Measurements from ENCODE around the gene GSTP1. TPM values are rescaled to one million over a fixed set of nuclear protein-coding genes. Genes with fewer than 3 reads are reported as not detected.
"Not testable (repeated sequence)": the region's sequence is repeated elsewhere in the genome, so short reads cannot be mapped to it uniquely, and the experiment has no call there.

Gene GSTP1
- total RNA-seq, 1 experiment from 2014 or later: 893 TPM

GRCh38 chr11:67618901-67619659 is 35.5 kb downstream of the GSTP1 start:
- H3K36me3 ChIP-seq (ENCODE audit: control insufficient read depth in 1 of 2, insufficient read depth in 2 of 2, low read length in 2 of 2); BruUV-seq (replicated peaks); H3K4me3 ChIP-seq (replicated peaks in 1 of 2; ENCODE audit: low read depth in 1 of 2, low read length in 2 of 2); H3K4me1 ChIP-seq (ENCODE audit: control insufficient read depth in 1 of 2, insufficient read depth in 2 of 2, low read length in 2 of 2); RAD21 ChIA-PET (ENCODE audit: low non-redundant PET in 1 of 2, low total read pairs in 2 of 2, uncharacterized antibody in 2 of 2, unreplicated experiment in 2 of 2); H3K27me3 ChIP-seq (ENCODE audit: insufficient read depth, low read length); H3K9ac ChIP-seq (ENCODE audit: low read length); H3K4me2 ChIP-seq (ENCODE audit: low read length); intact Hi-C loops (cut with micrococcal nuclease); ATAC-seq; H3K9me3 ChIP-seq (ENCODE audit: control insufficient read depth in 1 of 2, insufficient read depth in 1 of 2, low read depth in 1 of 2, low read length in 2 of 2); H3K27ac ChIP-seq (ENCODE audit: low read depth, low read length); H3K9me2 ChIP-seq (ENCODE audit: insufficient read depth); H2AFZ ChIP-seq (ENCODE audit: low read depth, low read length, poor library complexity, severe bottlenecking); DNase-seq (ENCODE audit: low read depth, low spot score); H3K79me2 ChIP-seq (ENCODE audit: insufficient read depth, low read length); H4K20me1 ChIP-seq (ENCODE audit: insufficient read depth): not testable (repeated sequence)
- ChIA-PET CTCF (interaction anchor here (1.3 kb wide), 1 partner anchor 11 kb away, joined by 15 read pairs; the partner anchor contains the start of gene NUDT8), POLR2A (interaction anchor here (0.9 kb wide), 1 partner anchor 10 kb away, joined by 3 read pairs; the partner anchor contains the start of gene NUDT8)

GRCh38 chr11:67619683-67620618 is 36.3 kb downstream of the GSTP1 start:
- H3K79me2 ChIP-seq (ENCODE audit: insufficient read depth, low read length); H3K4me3 ChIP-seq (replicated peaks in 1 of 2; ENCODE audit: low read depth in 1 of 2, low read length in 2 of 2); H2AFZ ChIP-seq (ENCODE audit: low read depth, low read length, poor library complexity, severe bottlenecking); BruUV-seq (replicated peaks); H3K27me3 ChIP-seq (ENCODE audit: insufficient read depth, low read length); H3K36me3 ChIP-seq (ENCODE audit: control insufficient read depth in 1 of 2, insufficient read depth in 2 of 2, low read length in 2 of 2); intact Hi-C loops (cut with micrococcal nuclease); H3K9ac ChIP-seq (ENCODE audit: low read length); H3K27ac ChIP-seq (ENCODE audit: low read depth, low read length); ATAC-seq; DNase-seq (ENCODE audit: low read depth, low spot score); H4K20me1 ChIP-seq (ENCODE audit: insufficient read depth); H3K9me2 ChIP-seq (ENCODE audit: insufficient read depth); H3K4me2 ChIP-seq (ENCODE audit: low read length); RAD21 ChIA-PET (ENCODE audit: low non-redundant PET in 1 of 2, low total read pairs in 2 of 2, uncharacterized antibody in 2 of 2, unreplicated experiment in 2 of 2); H3K4me1 ChIP-seq (ENCODE audit: control insufficient read depth in 1 of 2, insufficient read depth in 2 of 2, low read length in 2 of 2); H3K9me3 ChIP-seq (ENCODE audit: control insufficient read depth in 1 of 2, insufficient read depth in 1 of 2, low read depth in 1 of 2, low read length in 2 of 2): not testable (repeated sequence)
- POLR2A ChIA-PET: interaction anchor here (0.9 kb wide), 1 partner anchor 9 kb away, joined by 3 read pairs; the partner anchor contains the start of gene NUDT8
- CTCF ChIA-PET: interaction anchor here (0.6 to 1.3 kb wide), 2 partner anchors 10 to 232 kb away, joined by 4 to 15 read pairs; partner anchors contain the start of gene NUDT8

GRCh38 chr11:67620621-67621020 is 37.0 kb downstream of the GSTP1 start:
- H3K9ac ChIP-seq (ENCODE audit: low read length); DNase-seq (ENCODE audit: low read depth, low spot score); RAD21 ChIA-PET (ENCODE audit: low non-redundant PET in 1 of 2, low total read pairs in 2 of 2, uncharacterized antibody in 2 of 2, unreplicated experiment in 2 of 2); H3K4me3 ChIP-seq (replicated peaks in 1 of 2; ENCODE audit: low read depth in 1 of 2, low read length in 2 of 2); H3K27me3 ChIP-seq (ENCODE audit: insufficient read depth, low read length); H3K79me2 ChIP-seq (ENCODE audit: insufficient read depth, low read length); BruUV-seq (replicated peaks); H2AFZ ChIP-seq (ENCODE audit: low read depth, low read length, poor library complexity, severe bottlenecking); H4K20me1 ChIP-seq (ENCODE audit: insufficient read depth); H3K9me2 ChIP-seq (ENCODE audit: insufficient read depth); H3K27ac ChIP-seq (ENCODE audit: low read depth, low read length); POLR2A ChIA-PET; H3K4me1 ChIP-seq (ENCODE audit: control insufficient read depth in 1 of 2, insufficient read depth in 2 of 2, low read length in 2 of 2); H3K4me2 ChIP-seq (ENCODE audit: low read length); H3K9me3 ChIP-seq (ENCODE audit: control insufficient read depth in 1 of 2, insufficient read depth in 1 of 2, low read depth in 1 of 2, low read length in 2 of 2); intact Hi-C loops (cut with micrococcal nuclease); H3K36me3 ChIP-seq (ENCODE audit: control insufficient read depth in 1 of 2, insufficient read depth in 2 of 2, low read length in 2 of 2); ATAC-seq: not testable (repeated sequence)
- CTCF ChIA-PET: interaction anchor here (0.6 kb wide), 1 partner anchor 233 kb away, joined by 4 read pairs; no protein-coding TSS in a partner anchor

GRCh38 chr11:67621928-67622327 is 38.3 kb downstream of the GSTP1 start:
- H3K9ac ChIP-seq (ENCODE audit: low read length); RAD21 ChIA-PET (ENCODE audit: low non-redundant PET in 1 of 2, low total read pairs in 2 of 2, uncharacterized antibody in 2 of 2, unreplicated experiment in 2 of 2); H3K4me2 ChIP-seq (ENCODE audit: low read length); H3K9me3 ChIP-seq (ENCODE audit: control insufficient read depth in 1 of 2, insufficient read depth in 1 of 2, low read depth in 1 of 2, low read length in 2 of 2); H3K9me2 ChIP-seq (ENCODE audit: insufficient read depth); BruUV-seq (replicated peaks); H3K4me3 ChIP-seq (replicated peaks in 1 of 2; ENCODE audit: low read depth in 1 of 2, low read length in 2 of 2); H4K20me1 ChIP-seq (ENCODE audit: insufficient read depth); H2AFZ ChIP-seq (ENCODE audit: low read depth, low read length, poor library complexity, severe bottlenecking); intact Hi-C loops (cut with micrococcal nuclease); H3K27ac ChIP-seq (ENCODE audit: low read depth, low read length); DNase-seq (ENCODE audit: low read depth, low spot score); POLR2A ChIA-PET; H3K27me3 ChIP-seq (ENCODE audit: insufficient read depth, low read length); CTCF ChIA-PET; H3K4me1 ChIP-seq (ENCODE audit: control insufficient read depth in 1 of 2, insufficient read depth in 2 of 2, low read length in 2 of 2); H3K79me2 ChIP-seq (ENCODE audit: insufficient read depth, low read length); H3K36me3 ChIP-seq (ENCODE audit: control insufficient read depth in 1 of 2, insufficient read depth in 2 of 2, low read length in 2 of 2); ATAC-seq: not testable (repeated sequence)

All from HCT116 (cell line).